Large intestine (tissue), 12 donors: ENCODE data around the gene GGA1. TPM values are rescaled to one million over a fixed set of nuclear protein-coding genes. Genes with fewer than 3 reads are reported as not detected.
A peak's percentile ranks its signal among the peaks of the same experiment; 100 is the strongest.

Source experiments
- DNase-seq, 2 donors: peaks; one replicate each; pipeline versions ENCODE4 v3.0.0 to v3.0.0-alpha.2; 2013
- H3K27ac ChIP-seq: one replicate; pipeline ENCODE4 v1.5.1; 2013; ENCODE audit warnings: low read length
- H3K27me3 ChIP-seq: 2 replicates; pipeline ENCODE4 v1.6.1; 2013; ENCODE audit warnings: low read length; ENCODE audit not compliant: control insufficient read depth, insufficient read depth
- H3K36me3 ChIP-seq: 2 replicates; pipeline ENCODE4 v1.6.1; 2013; ENCODE audit warnings: low read length; ENCODE audit not compliant: control insufficient read depth, insufficient read depth
- H3K4me1 ChIP-seq: one replicate; pipeline ENCODE4 v1.6.1; 2013; ENCODE audit warnings: low read length; ENCODE audit not compliant: control insufficient read depth, insufficient read depth
- H3K4me3 ChIP-seq: one replicate; pipeline ENCODE4 v1.5.1; 2013; ENCODE audit warnings: low read length
- H3K9me3 ChIP-seq: one replicate; pipeline ENCODE4 v1.6.1; 2013; ENCODE audit warnings: mild to moderate bottlenecking, low read depth, low read length, moderate library complexity; ENCODE audit not compliant: control insufficient read depth
- WGBS: methylation state at CpG from one replicate; pipeline ENCODE4 v1.1.5; 2013; ENCODE audit warnings: low lambda C conversion rate; ENCODE audit not compliant: insufficient coverage; 5-methylcytosine and 5-hydroxymethylcytosine counted together
- long read RNA-seq, 11 donors: transcript quantifications; one replicate each; lab custom pipeline, GENCODE V29; 2026
- polyA plus RNA-seq: library from polyadenylated mRNA; unstranded; fragments of 120-200 nt; gene quantifications from one replicate; pipeline ENCODE4 v1.2.1, GENCODE V29; 2013

The GGA1 gene, protein sequence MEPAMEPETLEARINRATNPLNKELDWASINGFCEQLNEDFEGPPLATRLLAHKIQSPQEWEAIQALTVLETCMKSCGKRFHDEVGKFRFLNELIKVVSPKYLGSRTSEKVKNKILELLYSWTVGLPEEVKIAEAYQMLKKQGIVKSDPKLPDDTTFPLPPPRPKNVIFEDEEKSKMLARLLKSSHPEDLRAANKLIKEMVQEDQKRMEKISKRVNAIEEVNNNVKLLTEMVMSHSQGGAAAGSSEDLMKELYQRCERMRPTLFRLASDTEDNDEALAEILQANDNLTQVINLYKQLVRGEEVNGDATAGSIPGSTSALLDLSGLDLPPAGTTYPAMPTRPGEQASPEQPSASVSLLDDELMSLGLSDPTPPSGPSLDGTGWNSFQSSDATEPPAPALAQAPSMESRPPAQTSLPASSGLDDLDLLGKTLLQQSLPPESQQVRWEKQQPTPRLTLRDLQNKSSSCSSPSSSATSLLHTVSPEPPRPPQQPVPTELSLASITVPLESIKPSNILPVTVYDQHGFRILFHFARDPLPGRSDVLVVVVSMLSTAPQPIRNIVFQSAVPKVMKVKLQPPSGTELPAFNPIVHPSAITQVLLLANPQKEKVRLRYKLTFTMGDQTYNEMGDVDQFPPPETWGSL
- polyA plus RNA-seq, result 49.7 TPM
- long read RNA-seq, donor 1, partial matches to known transcripts, result 7 of 11 reads
- long read RNA-seq, donor 1, other reads (novel, unspliced or antisense), result 0 of 11 reads
- long read RNA-seq, donor 2, partial matches to known transcripts, result 0 of 7 reads
- long read RNA-seq, donor 2, other reads (novel, unspliced or antisense), result 0 of 7 reads
- long read RNA-seq, donor 3, transcript GGA1-222 (3 exons, 1,384 nt), result major isoform, 5 of 9 reads
- long read RNA-seq, donor 3, partial matches to known transcripts, result 0 of 9 reads
- long read RNA-seq, donor 3, other reads (novel, unspliced or antisense), result 0 of 9 reads
- long read RNA-seq, donor 4, partial matches to known transcripts, result 0 of 1 reads
- long read RNA-seq, donor 4, other reads (novel, unspliced or antisense), result 0 of 1 reads
- long read RNA-seq, donor 5, partial matches to known transcripts, result 0 of 4 reads
- long read RNA-seq, donor 5, other reads (novel, unspliced or antisense), result 0 of 4 reads
- long read RNA-seq, donor 6, partial matches to known transcripts, result 5 of 15 reads
- long read RNA-seq, donor 6, other reads (novel, unspliced or antisense), result 0 of 15 reads
- long read RNA-seq, donor 7, partial matches to known transcripts, result 0 of 4 reads
- long read RNA-seq, donor 7, other reads (novel, unspliced or antisense), result 0 of 4 reads
- long read RNA-seq, donor 8, transcript GGA1-222 (3 exons, 1,384 nt), result major isoform, 7 of 16 reads
- long read RNA-seq, donor 8, partial matches to known transcripts, result 0 of 16 reads
- long read RNA-seq, donor 8, other reads (novel, unspliced or antisense), result 0 of 16 reads
- long read RNA-seq, donor 9, partial matches to known transcripts, result 0 of 7 reads
- long read RNA-seq, donor 9, other reads (novel, unspliced or antisense), result 0 of 7 reads
- long read RNA-seq, donor 10, partial matches to known transcripts, result 15 of 24 reads
- long read RNA-seq, donor 10, other reads (novel, unspliced or antisense), result 0 of 24 reads
- long read RNA-seq, donor 11, partial matches to known transcripts, result 13 of 13 reads
- long read RNA-seq, donor 11, other reads (novel, unspliced or antisense), result 0 of 13 reads

DNA sequence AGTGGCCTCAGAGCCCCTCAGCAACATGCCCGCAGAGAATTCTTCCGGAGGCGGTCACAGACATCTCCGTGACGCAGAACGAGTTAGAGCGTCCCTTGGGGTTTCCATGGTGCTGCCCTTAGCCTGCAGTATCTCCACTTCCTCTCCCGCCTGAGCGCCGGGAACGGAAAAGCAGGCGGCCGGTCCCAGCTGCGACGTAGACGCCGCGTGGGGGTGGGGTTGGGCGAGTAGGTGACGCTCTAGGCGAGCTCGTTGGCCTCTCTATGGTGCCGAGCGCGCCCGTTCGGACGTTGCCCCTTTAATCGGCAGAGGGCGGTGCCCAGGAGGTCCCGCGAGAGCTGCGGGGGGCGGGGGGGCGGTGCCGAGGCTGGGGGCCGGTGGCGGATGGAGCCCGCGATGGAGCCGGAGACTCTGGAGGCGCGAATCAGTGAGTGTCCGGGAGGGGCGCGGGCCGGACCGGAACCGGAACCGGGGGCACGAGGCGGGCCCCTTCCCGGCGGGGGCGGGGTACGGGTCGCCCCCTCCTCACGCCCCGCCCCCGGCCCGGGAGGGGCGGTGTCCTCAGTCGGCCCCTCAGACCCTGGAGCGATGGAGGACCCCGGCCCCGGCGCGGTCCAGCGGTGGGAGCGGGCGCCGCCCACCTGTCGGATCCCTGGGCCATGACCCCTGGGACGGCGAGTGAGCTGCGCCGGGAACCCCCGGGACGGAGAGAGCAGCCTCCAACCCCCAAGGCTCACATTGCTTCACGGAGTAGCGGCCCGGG is at the start of gene GGA1:
Gene GGA1, plus strand, starts transcription at position 358 of the 763 bp plus-strand sequence. Its CDS starts 27 bp downstream, at position 385.
- no CpG with 5 or more reads among the region's 82 CpGs for WGBS
- peak within 1 kb of the TSS; percentile 96 for H3K27ac ChIP-seq
- peak; percentile 97 to 99 for DNase-seq
- peaks cover 8% of the 10 kb centered on the region for H3K4me1 ChIP-seq
- H3K27me3 ChIP-seq, result no peaks in the 10 kb centered on the region
- H3K36me3 ChIP-seq, result peaks cover 6% of the 10 kb centered on the region
- H3K9me3 ChIP-seq, result no peaks in the 10 kb centered on the region
- peak within 1 kb of the TSS; percentile 68 for H3K4me3 ChIP-seq

- Histone ChIP-seq H3K4me3 (peak overlapping the region; percentile 39), H3K27ac (peak overlapping the region; percentile 73), H3K36me3 (peaks cover 7% of the 10 kb centered on the region), H3K4me1 (peaks cover 52% of the 10 kb centered on the region), H3K9me3 (no peaks in the 10 kb centered on the region), H3K27me3 (no peaks in the 10 kb centered on the region)
- peak in 1 of 2 donors; percentile 5 for DNase-seq
- whole genome bisulfite sequencing, result no CpG with 5 or more reads among the region's 6 CpGs
Observed at GRCh38 chr22:37559521-37559900, 49.1 kb upstream of the GGA1 start.

GRCh38 chr22:37559901-37560607 is 48.6 kb upstream of the GGA1 start, which contains the start of gene CDC42EP1:
Gene CDC42EP1 (plus strand): TSS chr22:37560480. CDS start chr22:37566350, 5,870 bp downstream.
- peak in 1 of 2 donors; percentile 92 for DNase-seq
- Histone ChIP-seq H3K4me1 (peaks cover 50% of the 10 kb centered on the region), H3K36me3 (peaks cover 7% of the 10 kb centered on the region), H3K4me3 (peak within 1 kb of the TSS; percentile 92), H3K9me3 (no peaks in the 10 kb centered on the region), H3K27me3 (no peaks in the 10 kb centered on the region), H3K27ac (peak within 1 kb of the TSS; percentile 88)
- no CpG with 5 or more reads among the region's 76 CpGs for WGBS

GRCh38 chr22:37560608-37561211 is 47.9 kb upstream of the GGA1 start:
- Histone ChIP-seq H3K4me1 (peaks cover 48% of the 10 kb centered on the region), H3K9me3 (no peaks in the 10 kb centered on the region), H3K27ac (peak overlapping the region; percentile 88), H3K27me3 (no peaks in the 10 kb centered on the region), H3K36me3 (peaks cover 11% of the 10 kb centered on the region), H3K4me3 (peak overlapping the region; percentile 92)
- DNase-seq, result peak in 1 of 2 donors; percentile 60
- WGBS, result no CpG with 5 or more reads among the region's 72 CpGs

- WGBS, result no CpG with 5 or more reads among the region's 56 CpGs
- no peaks in the 10 kb centered on the region for H3K27me3 ChIP-seq
Observed at GRCh38 chr22:37561212-37562048, 47.2 kb upstream of the GGA1 start.

GRCh38 chr22:37562049-37562875 is 46.4 kb upstream of the GGA1 start:
- Histone ChIP-seq H3K9me3 (no peaks in the 10 kb centered on the region), H3K27me3 (no peaks in the 10 kb centered on the region), H3K4me3 (peak overlapping the region; percentile 92), H3K27ac (peak overlapping the region; percentile 88), H3K36me3 (peaks cover 27% of the 10 kb centered on the region), H3K4me1 (peaks cover 46% of the 10 kb centered on the region)
- DNase-seq, result peak in 1 of 2 donors; percentile 6
- no CpG with 5 or more reads among the region's 14 CpGs for WGBS

More at GRCh38 chr22:37561212-37562048, 47.2 kb upstream of the GGA1 start:
- Histone ChIP-seq H3K4me3 (peak overlapping the region; percentile 92), H3K4me1 (peaks cover 47% of the 10 kb centered on the region), H3K36me3 (peaks cover 18% of the 10 kb centered on the region), H3K9me3 (no peaks in the 10 kb centered on the region), H3K27ac (peak overlapping the region; percentile 88)
- peak; percentile 94 for DNase-seq
